Superior temporal gyrus (tissue), 1 donor: ENCODE measurements around the gene SFSWAP.
"Not testable (repeated sequence)": the region's sequence is repeated elsewhere in the genome, so short reads cannot be mapped to it uniquely, and the experiment has no call there.

Experiments
- DNase-seq: peaks from one replicate; pipeline ENCODE4 v3.0.0-alpha.2; 2016; ENCODE audit errors: extremely low spot score

Gene SFSWAP

DNA sequence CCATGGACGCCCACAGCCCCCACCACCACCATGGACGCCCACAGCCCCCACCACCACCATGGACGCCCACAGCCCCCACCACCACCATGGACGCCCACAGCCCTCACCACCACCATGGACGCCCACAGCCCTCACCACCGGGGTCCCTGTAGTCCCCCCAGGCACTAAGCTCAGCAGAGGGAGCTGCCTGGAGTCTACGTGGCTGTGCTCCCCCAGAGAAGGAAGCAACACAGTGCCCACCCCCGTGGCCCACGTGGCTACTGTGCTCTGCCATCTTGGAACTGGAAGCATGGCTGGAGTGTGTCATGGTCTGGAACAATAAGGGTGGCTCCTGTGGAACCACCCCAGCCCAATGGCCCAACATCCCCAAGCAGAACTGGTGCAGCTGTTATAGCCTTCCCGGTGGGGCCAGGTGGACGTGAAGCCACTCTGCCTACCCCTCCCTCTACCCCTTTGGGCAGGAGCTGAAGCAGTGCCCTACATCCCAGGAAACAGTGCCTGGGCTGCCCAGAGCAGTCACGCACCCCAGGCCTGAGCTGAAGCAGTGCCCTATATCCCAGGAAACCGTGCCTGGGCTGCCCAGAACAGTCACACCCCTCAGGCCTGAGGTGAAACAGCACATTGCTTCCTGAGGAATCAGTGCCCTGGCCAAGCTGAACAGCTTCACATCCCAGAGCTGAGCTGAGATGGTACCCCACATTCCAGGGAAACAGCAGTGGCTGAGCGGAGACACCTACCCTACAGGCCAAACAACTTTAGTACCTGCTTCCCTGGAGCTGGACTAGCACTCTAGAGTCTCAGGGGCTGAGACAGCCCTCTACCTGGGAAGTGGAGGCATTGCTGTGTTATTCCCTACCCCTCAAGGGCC lies 9.0 kb upstream of the SFSWAP start:
- no peak for DNase-seq

DNA sequence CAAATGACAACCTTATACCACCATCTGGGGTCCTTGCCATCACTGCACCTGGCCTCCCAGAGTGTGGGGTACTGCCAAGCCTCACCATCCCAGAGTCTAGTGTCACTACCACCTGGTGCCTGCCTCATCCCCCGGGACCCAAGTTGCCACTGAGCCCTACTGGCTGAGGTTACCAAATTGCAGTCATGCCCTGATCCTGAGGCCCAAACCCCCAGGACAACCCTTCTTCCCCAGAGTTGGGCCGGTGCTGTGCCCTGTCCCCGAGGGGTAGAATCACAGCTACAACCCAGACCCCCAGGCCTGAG lies 8.4 kb upstream of the SFSWAP start:
- no peak for DNase-seq

GRCh38 chr12:131703161-131703560 lies 7.7 kb upstream of the SFSWAP start:
- DNase-seq, result no peak

DNA sequence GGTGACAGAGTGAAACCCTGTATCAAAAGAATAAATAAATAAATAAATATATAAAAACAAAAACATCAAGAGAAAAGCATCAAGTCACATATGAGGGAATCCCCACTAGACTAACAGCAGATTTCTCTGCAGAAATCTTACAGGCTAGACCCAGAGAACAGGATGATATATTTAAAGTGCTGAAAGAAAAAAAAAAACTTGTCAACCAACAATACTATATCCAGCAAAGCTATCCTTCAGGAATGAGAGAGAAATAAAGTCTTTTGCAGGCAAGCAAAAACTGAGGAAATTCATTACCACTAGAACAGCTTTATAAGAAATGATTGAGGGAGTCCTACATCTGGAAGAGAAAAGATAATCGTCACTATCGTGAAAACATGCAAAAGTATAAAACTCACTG lies 6.4 kb upstream of the SFSWAP start:
- no peak for DNase-seq

DNA sequence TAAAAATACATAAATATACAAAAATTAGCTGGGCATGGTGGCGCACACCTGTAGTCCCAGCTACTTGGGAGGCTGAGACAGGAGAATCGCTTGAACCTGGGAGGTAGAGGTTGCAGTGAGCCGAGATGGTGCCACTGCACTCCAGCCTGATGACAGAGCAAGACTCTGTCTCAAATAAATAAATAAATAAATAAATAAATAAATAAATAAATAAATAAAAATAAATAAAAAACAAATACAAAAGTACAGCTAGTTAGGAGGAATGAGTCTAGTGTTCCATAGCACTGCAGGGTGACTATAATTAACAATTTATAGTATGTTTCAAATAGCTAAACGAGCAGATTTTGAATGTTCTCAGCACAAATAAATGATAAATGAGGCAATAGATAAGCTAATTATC lies 4.2 kb upstream of the SFSWAP start:
- not testable (repeated sequence) for DNase-seq

DNA sequence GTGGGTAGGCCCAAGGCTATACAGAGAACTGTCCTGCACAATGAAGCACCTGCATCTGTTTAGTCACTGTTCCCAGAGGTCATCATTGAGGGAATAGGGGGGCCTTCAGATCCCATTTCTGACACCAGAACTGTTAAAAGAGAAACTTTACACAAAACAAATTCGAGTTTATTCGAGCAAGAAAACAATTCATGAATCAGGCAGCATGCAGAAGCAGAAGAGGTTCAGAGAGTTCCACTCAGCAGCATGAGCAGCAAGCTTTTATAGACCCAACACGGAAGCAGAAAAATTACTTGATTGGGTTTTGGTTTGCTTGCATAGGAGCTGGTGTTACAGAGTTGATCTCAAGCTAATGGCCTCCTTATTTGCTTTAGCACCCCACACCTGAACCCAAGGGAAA lies 1.7 kb upstream of the SFSWAP start:
- DNase-seq, result no peak

- no peak for DNase-seq
Observed at GRCh38 chr12:131711551-131712205, 788 bp downstream of the SFSWAP start.

DNA sequence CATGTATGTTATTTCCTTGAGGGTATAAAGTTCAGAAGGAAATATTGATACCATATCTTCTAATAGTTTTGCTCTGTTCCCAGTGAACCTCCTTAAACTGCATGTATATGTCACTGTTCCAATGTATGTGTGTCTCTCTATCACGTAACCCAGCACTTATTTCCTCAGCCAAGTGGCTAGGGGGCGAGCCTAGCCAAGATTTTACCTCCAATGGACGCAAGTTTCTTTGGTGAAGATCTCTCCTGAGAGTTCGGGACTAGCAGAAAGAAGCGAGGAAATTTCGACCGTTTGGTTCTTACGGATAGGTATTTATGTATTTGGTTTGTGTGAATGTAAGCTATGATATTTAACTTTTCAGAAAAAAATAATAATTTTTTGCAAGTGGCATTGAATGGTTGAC lies 2.5 kb downstream of the SFSWAP start:
- no peak for DNase-seq

DNA sequence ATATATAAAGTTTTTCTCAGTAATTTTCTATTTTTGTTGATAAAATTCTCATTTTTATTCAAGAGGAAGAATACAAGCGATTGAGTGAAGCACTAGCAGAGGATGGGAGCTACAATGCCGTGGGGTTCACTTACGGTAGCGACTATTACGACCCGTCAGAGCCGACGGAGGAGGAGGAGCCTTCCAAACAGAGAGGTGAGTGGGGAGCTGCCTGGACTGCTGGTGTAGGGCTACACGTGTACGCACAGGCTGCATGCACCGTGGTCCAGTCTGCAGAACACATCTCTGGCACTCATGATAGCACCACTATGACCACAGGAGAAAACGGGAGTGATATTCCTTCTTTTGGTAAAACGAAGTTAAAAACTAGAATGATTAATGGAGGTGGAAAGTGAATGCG lies 3.9 kb downstream of the SFSWAP start:
- DNase-seq, result no peak

DNA sequence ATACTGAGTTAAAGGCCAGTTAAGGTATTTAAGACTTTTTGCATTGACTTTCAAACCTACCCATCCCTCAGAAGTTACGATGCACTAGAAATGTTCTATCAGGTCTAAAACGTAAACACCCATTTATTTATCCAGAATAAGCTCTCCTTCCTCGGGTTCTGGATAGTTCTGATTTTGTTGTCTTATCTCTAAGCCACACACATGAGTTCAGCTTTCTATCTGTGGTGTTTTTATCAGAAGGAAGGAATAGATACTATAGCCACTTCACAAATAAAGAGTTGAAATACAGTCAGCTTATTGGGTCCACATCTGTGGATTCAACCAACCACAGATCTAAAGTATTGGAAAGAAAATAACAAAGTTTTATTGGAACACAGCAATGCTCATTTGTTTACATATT lies 5.4 kb downstream of the SFSWAP start:
- DNase-seq, result no peak

GRCh38 chr12:131720241-131720640 lies 9.4 kb downstream of the SFSWAP start:
- no peak for DNase-seq

GRCh38 chr12:131720921-131721320 lies 10.0 kb downstream of the SFSWAP start:
- peak; percentile 18 for DNase-seq

- no peak for DNase-seq
Observed at GRCh38 chr12:131721548-131721947, 10.7 kb downstream of the SFSWAP start.

DNA sequence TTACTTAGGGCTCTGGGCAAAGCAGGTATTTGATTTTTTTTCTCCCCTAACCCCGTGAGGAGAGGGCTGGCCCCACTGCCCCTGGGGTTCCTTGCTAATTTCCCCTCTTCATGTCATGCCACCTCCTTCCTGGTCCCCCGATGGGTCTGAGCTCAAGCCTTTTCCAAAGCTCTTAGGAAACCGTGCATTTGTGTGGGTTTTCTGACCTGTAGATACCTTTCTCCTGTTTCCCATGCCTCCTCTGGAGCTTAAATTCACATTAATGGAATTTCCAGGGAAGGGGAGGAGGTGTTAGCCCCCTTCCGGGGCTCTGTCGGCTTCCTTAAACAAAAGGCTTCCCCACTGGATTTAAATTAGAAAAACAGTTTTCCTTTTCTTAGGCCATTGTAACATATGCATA lies 12.6 kb downstream of the SFSWAP start:
- no peak for DNase-seq

GRCh38 chr12:131724534-131724933 lies 13.6 kb downstream of the SFSWAP start:
- DNase-seq, result no peak

GRCh38 chr12:131725503-131725902 lies 14.6 kb downstream of the SFSWAP start:
- no peak for DNase-seq

GRCh38 chr12:131728720-131729119 lies 17.8 kb downstream of the SFSWAP start:
- DNase-seq, result no peak

DNA sequence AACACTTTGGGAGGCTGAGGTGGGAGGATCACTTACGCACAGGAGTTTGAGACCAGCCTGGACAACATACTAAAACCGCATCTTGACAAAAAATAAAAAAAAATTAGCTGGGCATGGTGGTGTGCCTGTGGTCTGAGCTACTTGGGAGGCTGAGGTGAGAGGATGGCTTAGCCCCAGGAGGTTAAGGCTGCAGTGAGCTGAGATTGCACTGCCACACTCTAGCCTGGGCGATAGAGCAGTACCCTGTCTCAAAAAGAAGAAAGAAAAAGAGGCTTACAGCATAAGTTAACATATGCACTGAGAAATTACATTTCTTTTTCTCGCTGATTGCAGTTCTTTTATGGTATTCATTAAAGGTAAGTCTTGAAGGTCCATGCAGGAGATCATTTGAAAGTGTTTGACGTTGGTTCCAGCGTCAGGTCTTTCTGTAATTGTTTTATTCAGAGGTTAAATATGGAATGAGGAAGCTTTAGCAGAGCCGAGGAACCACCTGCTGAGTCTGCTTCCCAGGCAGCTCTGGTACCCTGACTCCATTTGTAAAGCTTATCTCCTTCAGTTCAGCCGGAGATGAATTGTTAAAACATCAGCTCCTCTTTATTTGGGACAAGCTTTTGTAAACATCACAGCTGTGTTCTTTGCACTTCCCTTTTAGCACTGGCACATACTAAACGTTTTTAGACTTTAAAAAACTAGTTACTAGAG lies 18.5 kb downstream of the SFSWAP start:
- no peak for DNase-seq

GRCh38 chr12:131732996-131733615 lies 22.2 kb downstream of the SFSWAP start:
- DNase-seq, result no peak

DNA sequence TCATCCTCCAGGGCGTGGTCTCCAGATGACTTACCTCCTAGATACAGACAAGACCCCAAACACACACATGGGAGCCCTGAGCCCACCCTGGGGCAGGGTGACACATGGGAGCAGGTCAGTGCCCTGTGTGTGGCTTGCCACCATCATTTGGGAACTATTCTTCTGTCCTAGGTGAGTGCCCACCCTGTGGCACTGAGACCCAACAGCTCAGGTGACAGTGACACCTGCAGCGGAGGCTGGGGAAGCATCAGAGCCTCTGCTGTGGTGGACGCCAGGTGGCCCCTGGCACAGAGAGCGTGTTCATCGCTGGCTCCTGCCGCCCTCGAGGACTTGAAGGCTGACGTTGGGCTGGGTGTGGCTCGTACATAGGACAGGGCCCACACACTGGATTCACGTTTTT lies 23.0 kb downstream of the SFSWAP start:
- DNase-seq, result no peak

DNA sequence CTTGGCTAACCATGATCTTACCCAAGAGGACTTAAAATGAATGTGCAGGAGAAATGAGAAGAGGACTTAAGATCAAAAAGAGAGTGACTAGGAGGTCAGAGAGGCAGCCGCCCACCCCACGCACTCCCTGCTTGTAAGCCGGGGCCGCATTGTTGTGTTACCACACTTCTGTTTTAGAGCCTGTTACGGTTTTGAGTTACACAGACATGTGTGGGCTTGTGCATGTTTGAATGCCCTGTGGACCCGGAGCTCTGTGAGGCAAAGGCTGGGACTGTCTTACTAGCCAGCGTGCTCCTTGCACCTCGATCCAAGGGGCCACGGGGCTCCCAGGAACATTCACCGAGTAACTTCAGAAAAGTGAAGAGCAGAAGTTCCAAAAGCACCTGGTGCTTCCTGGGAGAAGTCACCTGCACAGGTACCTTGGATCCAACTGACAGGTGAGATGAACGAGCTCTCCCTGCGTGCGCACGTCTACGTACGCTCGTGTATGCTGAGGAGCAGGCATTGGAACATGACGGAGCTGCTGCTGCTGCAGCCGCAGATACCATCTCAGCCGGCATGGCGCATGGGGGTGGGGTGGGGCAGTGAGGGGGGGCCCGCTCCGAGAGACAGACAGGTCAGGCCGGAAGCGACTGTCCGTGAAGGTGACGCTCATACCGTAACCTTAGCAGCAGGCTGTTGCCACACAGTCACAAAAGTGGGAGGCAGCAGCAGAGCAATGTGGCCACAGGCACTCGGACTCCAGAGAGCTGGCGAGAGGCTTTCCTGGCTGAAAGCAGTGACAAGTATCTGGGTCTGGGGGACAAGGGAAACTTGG lies 23.7 kb downstream of the SFSWAP start:
- DNase-seq, result no peak

DNA sequence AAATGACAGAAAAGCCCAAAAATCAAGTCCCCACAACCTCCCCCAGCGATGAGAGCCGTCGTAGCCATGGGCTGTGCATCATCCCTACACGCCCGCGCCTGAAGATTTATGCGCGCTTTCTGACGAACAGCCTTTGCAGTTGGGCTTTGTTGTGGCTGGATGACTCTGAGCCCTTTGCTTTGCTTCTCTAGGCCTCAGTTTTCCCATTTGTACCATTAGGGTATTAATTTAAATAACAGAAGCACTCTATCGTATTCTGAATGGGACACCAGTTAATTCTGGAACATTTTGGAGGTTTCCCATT lies 24.2 kb downstream of the SFSWAP start:
- DNase-seq, result no peak
